ENCODE data around the gene AMD1.

DNA sequence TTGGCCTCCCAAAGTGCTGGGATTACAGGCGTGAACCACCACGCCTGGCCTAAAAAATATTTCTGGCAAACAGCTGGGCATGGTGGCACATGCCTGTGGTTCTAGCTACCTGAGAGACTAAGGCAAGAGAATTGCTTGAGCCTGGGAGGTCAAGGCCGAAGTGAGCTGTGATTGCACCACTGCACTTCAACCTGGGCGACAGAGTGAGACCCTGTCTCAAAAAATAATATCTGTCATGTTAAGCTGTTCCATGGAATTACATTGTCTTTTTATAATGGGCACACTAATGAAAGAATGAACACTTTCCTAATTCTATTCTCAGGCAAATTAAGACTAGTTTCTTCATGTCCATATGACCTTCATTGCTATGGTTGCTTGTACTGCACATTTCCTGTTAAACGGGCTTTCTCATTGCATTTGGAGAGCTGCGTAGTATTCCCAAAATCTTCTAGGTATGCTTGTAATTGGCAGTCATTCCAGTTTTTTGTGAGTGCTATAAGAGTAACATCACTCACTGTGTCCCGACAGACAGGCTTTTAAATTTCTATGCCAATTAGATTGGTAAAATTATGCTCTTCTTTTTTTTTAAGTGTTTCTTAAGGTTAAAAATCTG lies 12.1 kb downstream of the AMD1 start:
- TF ChIP-seq TAF1 (IDR thresholded peaks at IDR 0.05; ENCODE audit: low read depth) (no peak), RAD21 (IDR thresholded peaks at IDR 0.05; ENCODE audit: low read depth) (no peak), YY1 (IDR thresholded peaks at IDR 0.05; ENCODE audit: low read depth) (no peak), EP300 (IDR thresholded peaks at IDR 0.05; ENCODE audit: borderline replicate concordance) (no peak), FOXM1 (IDR thresholded peaks at IDR 0.05; ENCODE audit: borderline replicate concordance, low read depth) (no peak), ZBTB7A (IDR thresholded peaks at IDR 0.05; ENCODE audit: low read depth) (no peak), TCF12 (IDR thresholded peaks at IDR 0.05; ENCODE audit: low read depth) (no peak), CEBPB (IDR thresholded peaks at IDR 0.05) (no peak), CREB1 (IDR thresholded peaks at IDR 0.05; ENCODE audit: low read depth) (no peak)
- TF ChIP-seq, protein P1, sequence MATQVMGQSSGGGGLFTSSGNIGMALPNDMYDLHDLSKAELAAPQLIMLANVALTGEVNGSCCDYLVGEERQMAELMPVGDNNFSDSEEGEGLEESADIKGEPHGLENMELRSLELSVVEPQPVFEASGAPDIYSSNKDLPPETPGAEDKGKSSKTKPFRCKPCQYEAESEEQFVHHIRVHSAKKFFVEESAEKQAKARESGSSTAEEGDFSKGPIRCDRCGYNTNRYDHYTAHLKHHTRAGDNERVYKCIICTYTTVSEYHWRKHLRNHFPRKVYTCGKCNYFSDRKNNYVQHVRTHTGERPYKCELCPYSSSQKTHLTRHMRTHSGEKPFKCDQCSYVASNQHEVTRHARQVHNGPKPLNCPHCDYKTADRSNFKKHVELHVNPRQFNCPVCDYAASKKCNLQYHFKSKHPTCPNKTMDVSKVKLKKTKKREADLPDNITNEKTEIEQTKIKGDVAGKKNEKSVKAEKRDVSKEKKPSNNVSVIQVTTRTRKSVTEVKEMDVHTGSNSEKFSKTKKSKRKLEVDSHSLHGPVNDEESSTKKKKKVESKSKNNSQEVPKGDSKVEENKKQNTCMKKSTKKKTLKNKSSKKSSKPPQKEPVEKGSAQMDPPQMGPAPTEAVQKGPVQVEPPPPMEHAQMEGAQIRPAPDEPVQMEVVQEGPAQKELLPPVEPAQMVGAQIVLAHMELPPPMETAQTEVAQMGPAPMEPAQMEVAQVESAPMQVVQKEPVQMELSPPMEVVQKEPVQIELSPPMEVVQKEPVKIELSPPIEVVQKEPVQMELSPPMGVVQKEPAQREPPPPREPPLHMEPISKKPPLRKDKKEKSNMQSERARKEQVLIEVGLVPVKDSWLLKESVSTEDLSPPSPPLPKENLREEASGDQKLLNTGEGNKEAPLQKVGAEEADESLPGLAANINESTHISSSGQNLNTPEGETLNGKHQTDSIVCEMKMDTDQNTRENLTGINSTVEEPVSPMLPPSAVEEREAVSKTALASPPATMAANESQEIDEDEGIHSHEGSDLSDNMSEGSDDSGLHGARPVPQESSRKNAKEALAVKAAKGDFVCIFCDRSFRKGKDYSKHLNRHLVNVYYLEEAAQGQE (IDR thresholded peaks at IDR 0.05; ENCODE audit: low read depth): no peak
- TF ChIP-seq, protein P2, sequence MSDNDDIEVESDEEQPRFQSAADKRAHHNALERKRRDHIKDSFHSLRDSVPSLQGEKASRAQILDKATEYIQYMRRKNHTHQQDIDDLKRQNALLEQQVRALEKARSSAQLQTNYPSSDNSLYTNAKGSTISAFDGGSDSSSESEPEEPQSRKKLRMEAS (IDR thresholded peaks at IDR 0.05): no peak
